GM21723 (cell line): ENCODE measurements around the gene OSBPL5.

Experiments
- ATAC-seq: cut with Tn5 transposase; IDR thresholded peaks from one replicate; pipeline ENCODE4 v1.9.1; 2021; ENCODE audit warnings: mild to moderate bottlenecking, moderate library complexity; ENCODE audit not compliant: unreplicated experiment

OSBPL5 gene

GRCh38 chr11:3135481-3136440 lies 29.3 kb downstream of the OSBPL5 start:
- ATAC-seq = no peak

GRCh38 chr11:3134651-3135480 lies 30.2 kb downstream of the OSBPL5 start:
- no peak for ATAC-seq

- ATAC-seq = no peak
These were observed 30.9 kb downstream of the OSBPL5 start for GRCh38 chr11:3134218-3134621.

GRCh38 chr11:3133261-3134217 lies 31.6 kb downstream of the OSBPL5 start:
- ATAC-seq = no peak

GRCh38 chr11:3132831-3133260 lies 32.3 kb downstream of the OSBPL5 start:
- ATAC-seq = no peak

GRCh38 chr11:3132271-3132781 lies 32.8 kb downstream of the OSBPL5 start:
- ATAC-seq = no peak

GRCh38 chr11:3131330-3131941 lies 33.7 kb downstream of the OSBPL5 start:
- no peak for ATAC-seq

- no peak for ATAC-seq
These were observed 34.6 kb downstream of the OSBPL5 start for GRCh38 chr11:3130269-3131071.

GRCh38 chr11:3129591-3130268 lies 35.4 kb downstream of the OSBPL5 start:
- ATAC-seq = no peak

GRCh38 chr11:3129181-3129590 lies 35.9 kb downstream of the OSBPL5 start:
- no peak for ATAC-seq

- no peak for ATAC-seq
These were observed 36.5 kb downstream of the OSBPL5 start for GRCh38 chr11:3128356-3129180.

- no peak for ATAC-seq
These were observed 37.3 kb downstream of the OSBPL5 start for GRCh38 chr11:3127706-3128355.

GRCh38 chr11:3126901-3127691 lies 38.0 kb downstream of the OSBPL5 start:
- ATAC-seq = no peak

GRCh38 chr11:3126207-3126865 lies 38.8 kb downstream of the OSBPL5 start:
- ATAC-seq = no peak

GRCh38 chr11:3124821-3125220 lies 40.3 kb downstream of the OSBPL5 start:
- no peak for ATAC-seq
